ENCODE results near the gene PADI2.

PADI2 gene

GRCh38 chr1:17045150-17045549 is 74.1 kb downstream of the PADI2 start:
- Histone ChIP-seq H3K27ac (ENCODE audit: low read depth, low read length, poor library complexity, severe bottlenecking) (no peak overlapping the region), H3K36me3 (ENCODE audit: insufficient read depth, low read length) (peaks cover 52% of the 10 kb centered on the region), H3K4me1 (ENCODE audit: insufficient read depth, low read length, severe bottlenecking) (peaks cover 13% of the 10 kb centered on the region), H3F3A (ENCODE audit: insufficient read depth, low read length) (no peaks in the 10 kb centered on the region), H3K9ac (ENCODE audit: low read length) (no peak overlapping the region), H3K27me3 (ENCODE audit: insufficient read depth, low read length) (no peaks in the 10 kb centered on the region), H3K9me2 (ENCODE audit: low read depth, low read length) (no peaks in the 10 kb centered on the region), H2AFZ (ENCODE audit: low read length) (no peak overlapping the region), H3K4me2 (ENCODE audit: low read length) (no peak overlapping the region), H4K20me1 (ENCODE audit: insufficient read depth, low read length) (no peaks in the 10 kb centered on the region), H3K79me2 (ENCODE audit: insufficient read depth, low read length) (0 out of 2 replicates have a peak, but pooled peaks cover 3% of the 10 kb centered on the region), H3K9me3 (ENCODE audit: low read length) (no peaks in the 10 kb centered on the region), H3K4me3 (ENCODE audit: low read depth, low read length, poor library complexity, severe bottlenecking) (no peak overlapping the region)
- TF ChIP-seq CTCF (IDR thresholded peaks at IDR 0.05; ENCODE audit: low read length), result no peak
- TF ChIP-seq EZH2 (IDR thresholded peaks at IDR 0.05; ENCODE audit: borderline replicate concordance, low read length), result no peak

GRCh38 chr1:17043676-17044075 is 75.6 kb downstream of the PADI2 start:
- 0 out of 2 replicates have a peak, but pooled peaks cover 3% of the 10 kb centered on the region for H3K79me2 ChIP-seq (ENCODE audit: insufficient read depth, low read length)
- H3K36me3 ChIP-seq (ENCODE audit: insufficient read depth, low read length), result peaks cover 57% of the 10 kb centered on the region
- no peaks in the 10 kb centered on the region for H3K27me3 ChIP-seq (ENCODE audit: insufficient read depth, low read length)
- H3K4me2 ChIP-seq (ENCODE audit: low read length), result no peak overlapping the region
- H3K4me3 ChIP-seq (ENCODE audit: low read depth, low read length, poor library complexity, severe bottlenecking), result no peak overlapping the region
- H3K9ac ChIP-seq (ENCODE audit: low read length), result no peak overlapping the region
- no peak overlapping the region for H2AFZ ChIP-seq (ENCODE audit: low read length)
- no peak for TF ChIP-seq CTCF (IDR thresholded peaks at IDR 0.05; ENCODE audit: low read length)
- TF ChIP-seq EZH2 (IDR thresholded peaks at IDR 0.05; ENCODE audit: borderline replicate concordance, low read length), result no peak
- H3K4me1 ChIP-seq (ENCODE audit: insufficient read depth, low read length, severe bottlenecking), result peaks cover 13% of the 10 kb centered on the region
- H3F3A ChIP-seq (ENCODE audit: insufficient read depth, low read length), result no peaks in the 10 kb centered on the region
- no peaks in the 10 kb centered on the region for H3K9me2 ChIP-seq (ENCODE audit: low read depth, low read length)
- H3K27ac ChIP-seq (ENCODE audit: low read depth, low read length, poor library complexity, severe bottlenecking), result no peak overlapping the region
- H3K9me3 ChIP-seq (ENCODE audit: low read length), result no peaks in the 10 kb centered on the region
- H4K20me1 ChIP-seq (ENCODE audit: insufficient read depth, low read length), result no peaks in the 10 kb centered on the region

- Histone ChIP-seq H3K36me3 (ENCODE audit: insufficient read depth, low read length) (peaks cover 68% of the 10 kb centered on the region), H3K4me2 (ENCODE audit: low read length) (no peak overlapping the region), H3K79me2 (ENCODE audit: insufficient read depth, low read length) (no peaks in the 10 kb centered on the region), H4K20me1 (ENCODE audit: insufficient read depth, low read length) (no peaks in the 10 kb centered on the region), H3K9me3 (ENCODE audit: low read length) (no peaks in the 10 kb centered on the region), H2AFZ (ENCODE audit: low read length) (no peak overlapping the region), H3K9me2 (ENCODE audit: low read depth, low read length) (no peaks in the 10 kb centered on the region), H3F3A (ENCODE audit: insufficient read depth, low read length) (no peaks in the 10 kb centered on the region), H3K4me3 (ENCODE audit: low read depth, low read length, poor library complexity, severe bottlenecking) (no peak overlapping the region), H3K9ac (ENCODE audit: low read length) (no peak overlapping the region), H3K27ac (ENCODE audit: low read depth, low read length, poor library complexity, severe bottlenecking) (no peak overlapping the region), H3K4me1 (ENCODE audit: insufficient read depth, low read length, severe bottlenecking) (peaks cover under 1% of the 10 kb centered on the region), H3K27me3 (ENCODE audit: insufficient read depth, low read length) (no peaks in the 10 kb centered on the region)
- TF ChIP-seq EZH2 (IDR thresholded peaks at IDR 0.05; ENCODE audit: borderline replicate concordance, low read length) (no peak), CTCF (IDR thresholded peaks at IDR 0.05; ENCODE audit: low read length) (no peak)
Observed at GRCh38 chr1:17040135-17040534, 79.1 kb downstream of the PADI2 start.
